Tracheal epithelial cell (primary cell): ENCODE data around the gene PRDM16. TPM values are rescaled to one million over a fixed set of nuclear protein-coding genes. Genes with fewer than 3 reads are reported as not detected.

Source experiments
- total RNA-seq: library from RNA; depleted of rRNA; stranded (reverse); fragments of >200 nt; gene quantifications from 2 replicates; pipeline ENCODE4 v1.2.1, GENCODE V29; 2014

PRDM16 gene
- total RNA-seq, result 0.24 and 1.1 TPM in 2 replicates

DNA sequence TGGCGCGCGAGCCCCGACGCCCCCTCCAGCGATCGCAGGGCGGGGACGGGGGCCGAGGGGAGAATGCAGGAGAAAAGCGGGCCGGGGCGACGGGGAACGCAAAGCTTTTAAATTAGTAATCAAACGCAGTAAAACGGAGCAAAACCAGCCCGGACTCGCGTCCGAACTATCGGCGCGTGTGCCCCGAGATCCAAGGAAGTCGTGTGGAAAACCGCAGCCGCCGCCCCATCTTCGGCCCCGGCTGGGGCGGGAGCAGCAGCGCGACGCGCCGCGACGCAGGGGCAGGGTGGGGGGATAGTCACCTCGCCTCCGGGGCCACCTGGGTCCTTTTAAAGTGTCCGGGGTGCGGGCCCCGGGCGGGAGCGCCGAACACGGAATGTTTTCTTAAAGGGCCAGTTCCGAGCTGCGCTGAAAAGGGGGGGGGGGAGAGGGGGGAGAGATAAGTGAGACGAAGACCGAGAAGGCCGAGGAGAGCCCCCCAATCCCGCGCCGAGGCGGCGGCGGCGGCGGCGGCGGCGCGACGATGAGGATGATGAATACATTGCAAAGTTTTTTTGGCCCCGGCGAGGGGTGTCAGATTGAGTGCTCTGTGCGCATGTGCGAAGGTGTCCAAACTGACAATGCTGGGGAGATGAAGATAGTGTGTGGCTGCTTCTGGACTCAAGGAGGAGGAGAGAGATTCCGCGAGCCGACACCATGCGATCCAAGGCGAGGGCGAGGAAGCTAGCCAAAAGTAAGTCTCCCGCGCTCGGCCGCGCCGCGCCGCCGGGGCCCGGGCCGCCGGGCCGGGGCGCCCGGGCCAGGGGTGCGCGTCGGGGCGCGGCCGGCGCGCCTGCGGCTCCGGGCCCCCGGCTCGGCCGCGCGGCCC lies at the start of gene PRDM16:
Gene PRDM16, plus strand, starts transcription at position 640 of the 868 bp plus-strand sequence. Its CDS starts 57 bp downstream, at position 697.

DNA sequence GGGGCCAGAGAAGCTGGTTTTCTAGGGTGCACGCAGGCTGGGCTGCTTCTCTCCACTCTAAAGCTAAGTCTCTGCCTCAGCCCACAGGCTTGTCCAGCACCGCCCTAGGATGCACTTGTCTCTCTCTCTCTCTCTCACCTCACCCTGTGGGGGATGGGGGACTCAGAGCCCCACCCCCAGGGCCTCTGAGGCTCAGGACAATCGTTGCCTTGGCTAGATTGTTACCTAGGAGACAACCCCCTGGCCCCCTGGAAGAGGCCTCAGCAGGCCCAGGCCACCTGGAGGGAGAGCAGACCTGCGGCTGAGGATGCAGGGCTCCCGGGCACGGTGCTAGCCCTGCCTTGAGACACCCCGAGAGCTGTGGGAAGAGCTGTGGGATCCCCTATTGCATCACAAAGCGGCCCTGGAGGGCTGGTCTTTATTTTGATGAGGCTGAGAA lies 47.8 kb upstream of the PRDM16 start, which contains the start of gene ACTRT2:
Gene ACTRT2, plus strand, starts transcription at position 235 of the 439 bp plus-strand sequence. CDS start 220 bp downstream, outside the sequence.

DNA sequence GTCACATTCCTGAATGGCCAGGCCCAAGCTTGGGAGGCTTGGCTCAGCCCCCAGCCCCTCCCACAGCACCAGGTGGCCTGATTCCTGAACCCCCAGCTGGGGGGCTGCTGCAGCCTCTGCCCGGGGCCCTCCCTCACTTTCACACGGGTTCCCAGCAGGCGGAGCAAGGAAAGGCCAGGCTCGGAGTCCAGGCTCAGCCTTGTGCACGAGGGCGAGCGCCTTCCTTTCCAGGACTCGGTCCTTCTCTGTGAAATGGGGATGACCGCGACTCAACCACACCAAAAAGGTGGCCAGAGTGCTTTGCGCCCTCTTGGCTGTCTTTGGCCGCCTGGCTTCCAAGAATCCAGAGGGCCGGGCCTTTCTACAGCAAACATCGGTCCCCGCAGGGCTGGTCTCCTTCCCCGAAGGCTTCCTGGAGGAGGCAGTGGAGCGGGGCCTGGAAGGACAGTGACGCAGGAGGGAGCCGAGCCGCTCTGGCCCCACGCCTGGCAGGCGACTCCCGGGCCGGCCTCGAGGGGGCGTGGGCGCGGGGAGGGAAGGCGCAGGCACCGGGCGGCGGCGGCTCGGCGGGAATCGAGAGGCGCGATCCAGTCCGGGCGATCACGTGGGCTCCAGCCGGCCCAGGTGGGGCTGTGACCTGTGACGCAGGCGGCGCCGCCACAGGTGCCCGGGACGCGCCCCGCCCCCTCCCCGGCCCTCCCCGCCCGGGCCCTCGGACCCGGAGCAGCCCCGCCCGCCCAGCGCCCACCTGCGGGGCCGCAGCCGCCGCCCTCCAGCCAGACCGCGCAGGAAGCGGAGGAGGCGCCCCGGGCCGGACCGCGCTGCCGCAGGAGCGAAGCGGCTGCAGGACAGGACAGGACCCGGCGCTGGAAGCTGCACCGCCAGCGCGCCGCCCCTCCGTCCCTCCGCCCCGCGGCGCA lies 385.1 kb downstream of the PRDM16 start, which contains the start of gene ARHGEF16:
Gene ARHGEF16, plus strand, starts transcription at position 775 of the 920 bp plus-strand sequence. CDS start 8,420 bp downstream, outside the sequence.

Other genes with a start within 250 kb of the PRDM16 start
- gene ACTRT2, start 47.7 kb upstream of the PRDM16 start, total RNA-seq, result not detected in 2 replicates